ENCODE results near the gene IPO4. TPM values are rescaled to one million over a fixed set of nuclear protein-coding genes. Genes with fewer than 3 reads are reported as not detected.

IPO4 gene
- total RNA-seq, 1 donor from 2014 or later, result 80.3 TPM

DNA sequence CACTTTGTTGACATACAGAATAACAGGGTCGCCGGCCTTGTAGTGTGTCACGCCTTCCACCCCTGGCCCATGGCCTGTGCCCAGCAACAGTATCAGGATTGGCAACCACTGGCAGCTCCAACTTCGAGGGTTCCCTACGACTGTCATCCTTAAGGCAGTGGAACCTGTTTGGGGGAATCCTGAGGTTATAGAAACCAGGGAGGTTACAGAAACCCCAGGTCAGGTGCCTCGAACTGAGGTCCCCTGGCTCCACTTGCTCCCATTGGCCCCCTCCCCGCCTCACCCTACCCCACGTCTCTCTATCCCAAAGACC, 6.2 kb upstream of the IPO4 start:
- Mint-ChIP-seq H3K27me3 (no peaks in the 10 kb centered on the region), H3K4me3 (peak overlapping the region; percentile 96), H3K27ac (peak overlapping the region; percentile 97), H3K9me3 (no peaks in the 10 kb centered on the region), H3K4me1 (peaks cover 48% of the 10 kb centered on the region), H3K36me3 (ENCODE audit: low read depth) (peaks cover 47% of the 10 kb centered on the region)
- no peak for TF ChIP-seq CTCF (IDR thresholded peaks at IDR 0.05)
- POLR2A ChIA-PET, result interaction anchor here (1.0 to 4.1 kb wide), 19 partner anchors 12 to 873 kb away, joined by 3 to 143 read pairs (median 11); partner anchors contain the start of genes CHMP4A, CIDEB, DCAF11 and EMC9
- intact Hi-C loops (cut with micrococcal nuclease), result loop anchor here (1.0 to 5.0 kb wide), 6 partner anchors 18 to 237 kb away; partner anchors contain the start of genes CHMP4A, GMPR2, IRF9 and NEDD8
- CTCF ChIA-PET, result interaction anchor here (1.5 to 1.9 kb wide), 2 partner anchors 34 to 237 kb away, joined by 5 to 7 read pairs; partner anchors contain the start of gene IRF9
- DNase-seq, result no peak
- ATAC-seq (ENCODE audit: low read depth), result no peak

GRCh38 chr14:24194186-24194872, 5.7 kb upstream of the IPO4 start:
- intact Hi-C loops (cut with micrococcal nuclease), result loop anchor here (2.0 kb wide), 1 partner anchor 76 kb away; the partner anchor contains the start of gene RABGGTA
- CTCF ChIA-PET, result interaction anchor here (1.9 kb wide), 1 partner anchor 34 kb away, joined by 7 read pairs; the partner anchor contains the start of gene IRF9
- Mint-ChIP-seq H3K4me3 (peak overlapping the region; percentile 96), H3K36me3 (ENCODE audit: low read depth) (peaks cover 46% of the 10 kb centered on the region), H3K27me3 (no peaks in the 10 kb centered on the region), H3K4me1 (peaks cover 49% of the 10 kb centered on the region), H3K27ac (peak overlapping the region; percentile 97), H3K9me3 (no peaks in the 10 kb centered on the region)
- no peak for TF ChIP-seq CTCF (IDR thresholded peaks at IDR 0.05)
- DNase-seq, result no peak
- POLR2A ChIA-PET, result interaction anchor here (1.0 to 4.1 kb wide), 10 partner anchors 13 to 103 kb away, joined by 3 to 143 read pairs (median 17); partner anchors contain the start of genes CHMP4A, IRF9, MDP1 and PCK2
- no peak for ATAC-seq (ENCODE audit: low read depth)

DNA sequence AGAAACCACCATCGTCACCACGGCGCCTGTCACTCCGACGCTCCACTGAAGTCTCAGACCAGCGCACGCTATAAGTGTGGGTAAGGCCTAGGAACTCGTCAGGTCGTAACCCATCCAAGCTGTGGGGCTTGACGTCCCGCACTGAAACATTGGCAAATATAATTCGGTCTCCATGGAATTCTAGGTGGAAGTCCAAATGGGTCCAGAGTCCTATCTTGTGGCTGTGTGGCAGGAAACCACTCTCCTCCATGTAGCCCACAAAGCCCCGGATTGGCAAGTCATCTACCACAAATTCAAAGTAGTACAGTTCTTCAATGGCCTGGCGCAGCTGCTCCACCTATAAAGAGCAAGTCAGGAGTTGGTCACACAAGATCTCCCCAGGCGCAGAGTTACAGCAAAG, 4.3 kb upstream of the IPO4 start:
- no peak overlapping the region for H3K4me3 Mint-ChIP-seq
- TF ChIP-seq CTCF (IDR thresholded peaks at IDR 0.05), result no peak
- H3K9me3 Mint-ChIP-seq, result no peaks in the 10 kb centered on the region
- POLR2A ChIA-PET, result interaction anchor here (3.1 to 3.8 kb wide), 2 partner anchors 32 to 49 kb away, joined by 22 to 38 read pairs; partner anchors contain the start of genes IRF9 and TINF2
- H3K27me3 Mint-ChIP-seq, result no peaks in the 10 kb centered on the region
- peaks cover 42% of the 10 kb centered on the region for H3K36me3 Mint-ChIP-seq (ENCODE audit: low read depth)
- CTCF ChIA-PET, result no interaction called here
- peak overlapping the region; percentile 1 for H3K27ac Mint-ChIP-seq
- intact Hi-C loops (cut with micrococcal nuclease), result no loop called here
- peaks cover 51% of the 10 kb centered on the region for H3K4me1 Mint-ChIP-seq
- ATAC-seq (ENCODE audit: low read depth), result no peak
- no peak for DNase-seq

DNA sequence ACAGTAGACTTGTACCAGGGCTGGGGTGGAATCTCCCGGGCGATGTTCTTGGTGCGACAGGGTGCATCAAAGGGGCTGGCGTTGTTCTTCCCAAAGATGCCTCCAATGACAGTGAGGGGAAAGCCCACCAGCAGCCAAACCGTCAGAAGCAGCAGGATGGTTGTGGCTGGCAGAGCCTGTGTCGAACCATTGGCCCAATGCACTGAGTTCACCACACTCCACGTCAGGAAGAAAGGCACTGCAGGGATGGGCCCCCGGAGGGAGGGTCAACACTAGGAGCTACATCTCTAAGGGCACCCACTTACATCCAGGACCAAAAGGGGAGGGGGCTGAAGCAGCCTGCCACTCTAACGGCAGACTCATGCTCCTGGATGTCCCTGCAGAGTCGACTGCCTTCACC, 1.8 kb upstream of the IPO4 start:
- intact Hi-C loops (cut with micrococcal nuclease), result no loop called here
- Mint-ChIP-seq H3K27me3 (no peaks in the 10 kb centered on the region), H3K9me3 (no peaks in the 10 kb centered on the region), H3K4me3 (no peak overlapping the region), H3K36me3 (ENCODE audit: low read depth) (peaks cover 55% of the 10 kb centered on the region), H3K27ac (peak overlapping the region; percentile 4), H3K4me1 (peaks cover 46% of the 10 kb centered on the region)
- ATAC-seq (ENCODE audit: low read depth) (no peak), DNase-seq (no peak)
- TF ChIP-seq CTCF (IDR thresholded peaks at IDR 0.05), result no peak
- POLR2A ChIA-PET, result interaction anchor here (0.6 to 0.7 kb wide), 3 partner anchors 22 to 89 kb away, joined by 3 to 8 read pairs (median 3); no protein-coding TSS in a partner anchor
- CTCF ChIA-PET, result no interaction called here

GRCh38 chr14:24189460-24189859, 844 bp upstream of the IPO4 start:
- peaks cover 60% of the 10 kb centered on the region for H3K36me3 Mint-ChIP-seq (ENCODE audit: low read depth)
- intact Hi-C loops (cut with micrococcal nuclease), result loop anchor here (2.0 kb wide), 1 partner anchor 43 kb away; the partner anchor contains the start of genes PSME2 and RNF31
- CTCF ChIA-PET, result interaction anchor here (0.8 to 2.6 kb wide), 4 partner anchors 24 to 118 kb away, joined by 3 to 11 read pairs (median 7); partner anchors contain the start of genes CHMP4A, CIDEB and IRF9
- POLR2A ChIA-PET, result interaction anchor here (0.6 to 3.7 kb wide), 16 partner anchors 7 to 107 kb away, joined by 3 to 44 read pairs (median 6); partner anchors contain the start of genes CHMP4A, DCAF11, EMC9 and IRF9
- H3K27me3 Mint-ChIP-seq, result no peaks in the 10 kb centered on the region
- TF ChIP-seq CTCF (IDR thresholded peaks at IDR 0.05), result no peak
- ATAC-seq (ENCODE audit: low read depth) (no peak), DNase-seq (no peak)
- H3K27ac Mint-ChIP-seq, result peak overlapping the region; percentile 87
- H3K9me3 Mint-ChIP-seq, result no peaks in the 10 kb centered on the region
- peaks cover 39% of the 10 kb centered on the region for H3K4me1 Mint-ChIP-seq
- H3K4me3 Mint-ChIP-seq, result no peak overlapping the region

Data from activated B cell treated with CpG ODN at 0.5 μM for 24 hours (primary cell).